Hematopoietic multipotent progenitor cell (in vitro differentiated cells): ENCODE results near the gene FGD5. TPM values are rescaled to one million over a fixed set of nuclear protein-coding genes. Genes with fewer than 3 reads are reported as not detected.
"Not testable (repeated sequence)": the region's sequence is repeated elsewhere in the genome, so short reads cannot be mapped to it uniquely, and the experiment has no call there.

ENCODE experiments used
- DNase-seq, 3 donors: peaks; one replicate each; pipeline ENCODE4 v3.0.0-alpha.2; 2011 to 2015; ENCODE audit warnings: low read depth in 2 of 3, low spot score in 2 of 3
- total RNA-seq: library from RNA; depleted of rRNA; stranded (reverse); fragments of >200 nt; gene quantifications from one replicate; pipeline ENCODE4 v1.2.3, GENCODE V29; 2012

Gene FGD5
- total RNA-seq, 1 donor, result 21.8 TPM

GRCh38 chr3:14803981-14804834, 14.6 kb upstream of the FGD5 start:
- peak in 1 of 3 donors; percentile 43 for DNase-seq

GRCh38 chr3:14804835-14805780, 13.7 kb upstream of the FGD5 start:
- DNase-seq, result no peak

GRCh38 chr3:14805961-14806537, 12.7 kb upstream of the FGD5 start:
- no peak for DNase-seq

GRCh38 chr3:14806641-14807263, 12.0 kb upstream of the FGD5 start:
- peak in 2 of 3 donors; percentile 81 to 86 for DNase-seq

- no peak for DNase-seq
Measured at GRCh38 chr3:14808025-14808424, 10.7 kb upstream of the FGD5 start.

- DNase-seq, result no peak
Measured at GRCh38 chr3:14808502-14809266, 10.1 kb upstream of the FGD5 start.

GRCh38 chr3:14809611-14810010, 9.2 kb upstream of the FGD5 start:
- DNase-seq, result not testable (repeated sequence)

- DNase-seq, result peak in 1 of 3 donors; percentile 29
Measured at GRCh38 chr3:14810070-14810791, 8.5 kb upstream of the FGD5 start.

GRCh38 chr3:14810801-14811661, 7.7 kb upstream of the FGD5 start:
- no peak for DNase-seq

- no peak for DNase-seq
Measured at GRCh38 chr3:14811684-14812083, 7.1 kb upstream of the FGD5 start.

GRCh38 chr3:14812196-14812790, 6.5 kb upstream of the FGD5 start:
- DNase-seq, result peak in 2 of 3 donors; percentile 69 to 87

- DNase-seq, result no peak
Measured at GRCh38 chr3:14814411-14814871, 4.3 kb upstream of the FGD5 start.

GRCh38 chr3:14816359-14816758, 2.4 kb upstream of the FGD5 start:
- DNase-seq, result no peak

GRCh38 chr3:14819671-14820070, 909 bp downstream of the FGD5 start:
- no peak for DNase-seq

GRCh38 chr3:14820156-14820555, 1.4 kb downstream of the FGD5 start:
- no peak for DNase-seq

- no peak for DNase-seq
Measured at GRCh38 chr3:14821151-14821550, 2.4 kb downstream of the FGD5 start.

GRCh38 chr3:14822134-14822533, 3.4 kb downstream of the FGD5 start:
- no peak for DNase-seq
